HepG2 (cell line): ENCODE results near the gene NPTXR. TPM values are rescaled to one million over a fixed set of nuclear protein-coding genes. Genes with fewer than 3 reads are reported as not detected.

Source experiments
- AGO2 ChIP-seq: fragments of 200-400 bp; formaldehyde crosslinking; optimal IDR thresholded peaks from 2 replicates; pipeline ENCODE3; 2017; ENCODE audit warnings: mild to moderate bottlenecking, low read depth, low read length, moderate library complexity
- AHR ChIP-seq: IDR thresholded peaks from 2 replicates; pipeline ENCODE4 v1.6.1; 2018; ENCODE audit warnings: missing genetic modification reagents, missing compliant biosample characterization
- ARNT2 ChIP-seq: sonication (generic); formaldehyde crosslinking; IDR thresholded peaks from 2 replicates; pipeline ENCODE4 v1.8.0; 2022; ENCODE audit warnings: mild to moderate bottlenecking, low read depth, missing genetic modification reagents, moderate library complexity
- ATF1 ChIP-seq: IDR thresholded peaks from 2 replicates; pipeline ENCODE4 v1.6.1; 2016; ENCODE audit warnings: mild to moderate bottlenecking, control low read depth
- ATF2 ChIP-seq: sonication (generic); formaldehyde crosslinking; IDR thresholded peaks from 2 replicates; pipeline ENCODE4 v1.4.0; 2020; ENCODE audit warnings: missing genetic modification reagents
- BRD4 ChIP-seq: sonication (generic); formaldehyde crosslinking; IDR thresholded peaks from 2 replicates; pipeline ENCODE4 v1.4.0; 2020; ENCODE audit warnings: missing genetic modification reagents
- CBX1 ChIP-seq: IDR thresholded peaks from one replicate; pipeline ENCODE4 v1.6.1; 2016; ENCODE audit warnings: antibody characterized with exemption, low read depth
- DDIT3 ChIP-seq: sonication (generic); formaldehyde crosslinking; IDR thresholded peaks from 2 replicates; pipeline ENCODE4 v1.4.0; 2020; ENCODE audit warnings: mild to moderate bottlenecking, missing genetic modification reagents
- GABPA ChIP-seq, 2 experiments: IDR thresholded peaks; 2 replicates each; pipeline ENCODE4 v1.6.1; 2011 to 2016; ENCODE audit warnings: low read depth in 2 of 2, low read length in 1 of 2, missing biosample characterization in 1 of 2, missing genetic modification characterization in 1 of 2
- NFE2L1 ChIP-seq: sonication (generic); formaldehyde crosslinking; IDR thresholded peaks from 2 replicates; pipeline ENCODE4 v1.4.0; 2020; ENCODE audit warnings: missing genetic modification reagents, mild to moderate bottlenecking, borderline replicate concordance
- NFE2L2 ChIP-seq: fragments of 150-350 bp; IDR thresholded peaks from 2 replicates; pipeline ENCODE4 v1.6.1; 2014; ENCODE audit warnings: low read length
- NFYC ChIP-seq: IDR thresholded peaks from 2 replicates; pipeline ENCODE4 v1.6.1; 2016; ENCODE audit warnings: missing genetic modification reagents, missing compliant biosample characterization
- NPAS2 ChIP-seq: sonication (generic); formaldehyde crosslinking; IDR thresholded peaks from 2 replicates; pipeline ENCODE4 v1.8.0; 2022; ENCODE audit warnings: mild to moderate bottlenecking, missing genetic modification reagents, borderline replicate concordance
- POLR2G ChIP-seq: fragments of 200-400 bp; formaldehyde crosslinking; IDR thresholded peaks from 2 replicates; pipeline ENCODE4 v1.6.1; 2018; ENCODE audit warnings: mild to moderate bottlenecking, low read depth, low read length, moderate library complexity
- PTBP1 ChIP-seq: fragments of 200-400 bp; formaldehyde crosslinking; IDR thresholded peaks from 2 replicates; pipeline ENCODE4 v1.6.1; 2018; ENCODE audit warnings: low read length, low read depth; ENCODE audit not compliant: poor library complexity, severe bottlenecking
- TEF ChIP-seq: sonication (generic); formaldehyde crosslinking; IDR thresholded peaks from 2 replicates; pipeline ENCODE4 v1.5.0; 2020; ENCODE audit warnings: missing genetic modification reagents
- YEATS2 ChIP-seq: sonication (generic); formaldehyde crosslinking; IDR thresholded peaks from 2 replicates; pipeline ENCODE4 v1.4.0; 2020; ENCODE audit warnings: missing genetic modification reagents, borderline replicate concordance
- ZGPAT ChIP-seq: IDR thresholded peaks from 2 replicates; pipeline ENCODE4 v1.6.1; 2016; ENCODE audit warnings: mild to moderate bottlenecking
- ZNF224 ChIP-seq: sonication (generic); formaldehyde crosslinking; IDR thresholded peaks from 2 replicates; pipeline ENCODE4 v1.5.0; 2020; ENCODE audit warnings: mild to moderate bottlenecking, missing genetic modification reagents
- ZNF225 ChIP-seq: sonication (generic); formaldehyde crosslinking; IDR thresholded peaks from 2 replicates; pipeline ENCODE4 v1.4.0; 2020; ENCODE audit warnings: mild to moderate bottlenecking, missing genetic modification reagents
- ZNF350 ChIP-seq: sonication (generic); formaldehyde crosslinking; IDR thresholded peaks from 2 replicates; pipeline ENCODE4 v1.4.0; 2020; ENCODE audit warnings: mild to moderate bottlenecking, low read depth, missing genetic modification reagents, borderline replicate concordance
- ZNF382 ChIP-seq: sonication (generic); formaldehyde crosslinking; IDR thresholded peaks from 2 replicates; pipeline ENCODE4 v1.5.0; 2020; ENCODE audit warnings: missing genetic modification reagents, mild to moderate bottlenecking, borderline replicate concordance
- ZNF431 ChIP-seq: sonication (generic); formaldehyde crosslinking; IDR thresholded peaks from 2 replicates; pipeline ENCODE4 v1.9.0; 2022; ENCODE audit warnings: missing genetic modification reagents, low read depth, mild to moderate bottlenecking, borderline replicate concordance
- ZNF556 ChIP-seq: sonication (generic); formaldehyde crosslinking; IDR thresholded peaks from 2 replicates; pipeline ENCODE4 v1.4.0; 2020; ENCODE audit warnings: mild to moderate bottlenecking, missing genetic modification reagents, borderline replicate concordance
- ZNF619 ChIP-seq: sonication (generic); formaldehyde crosslinking; IDR thresholded peaks from 2 replicates; pipeline ENCODE4 v1.4.0; 2020; ENCODE audit warnings: mild to moderate bottlenecking, missing genetic modification reagents
- ZNF773 ChIP-seq: sonication (generic); formaldehyde crosslinking; IDR thresholded peaks from 2 replicates; pipeline ENCODE4 v1.4.0; 2020; ENCODE audit warnings: missing genetic modification reagents, borderline replicate concordance
- ZNF775 ChIP-seq: sonication (generic); formaldehyde crosslinking; IDR thresholded peaks from 2 replicates; pipeline ENCODE4 v1.4.0; 2020; ENCODE audit warnings: missing genetic modification reagents, mild to moderate bottlenecking, moderate library complexity, borderline replicate concordance
- ZNF850 ChIP-seq: sonication (generic); formaldehyde crosslinking; conservative IDR thresholded peaks from 2 replicates; pipeline ENCODE4 v1.9.0; 2021; ENCODE audit warnings: mild to moderate bottlenecking, missing genetic modification reagents
- ZSCAN30 ChIP-seq: sonication (generic); formaldehyde crosslinking; IDR thresholded peaks from 2 replicates; pipeline ENCODE4 v1.5.0; 2020; ENCODE audit warnings: mild to moderate bottlenecking, missing genetic modification reagents
- polyA plus RNA-seq, 8 experiments: library from polyadenylated mRNA; depleted of rRNA in 3 of 8; stranded (reverse) in 7 of 8; unstranded in 1 of 8; fragments of >200 nt; fragmentation: Illumina TruSeq in 4 of 8; extraction: Trizol in 4 of 8; gene quantifications; 2 replicates each; pipeline versions ENCODE4 v1.2.1 to v1.2.3, GENCODE V29; 2011 to 2016; ENCODE audit warnings: low read depth in 4 of 8, missing spikeins in 1 of 8, mixed read lengths in 1 of 8; ENCODE audit not compliant: insufficient read depth in 1 of 8
- total RNA-seq, 5 experiments: library from RNA; depleted of rRNA; stranded (reverse); fragments of >200 nt; fragmentation: Illumina TruSeq; extraction: Trizol; gene quantifications; 2 replicates each; pipeline ENCODE4 v1.2.3, GENCODE V29; 2016; ENCODE audit warnings: low read depth in 1 of 5

Gene NPTXR
- total and polyA plus RNA-seq, 2 of the 13 experiments (the other 11 are each of a cell fraction or from before 2014, with no cell fraction given): 2.6 to 4.8 TPM

GRCh38 chr22:38824585-38824984 is 19.2 kb downstream of the NPTXR start (continued):
- TF ChIP-seq YEATS2 (CRISPR knock-in tag) (no peak; the same call in 1 of the 2 replicates), TEF (peak; percentile 48; the same call in 1 of the 2 replicates), CBX1 (no peak), ZNF224 (CRISPR knock-in tag) (no peak), NFE2L2 (no peak), ZNF382 (no peak), ZNF775 (CRISPR knock-in tag) (no peak), ZNF225 (no peak; the same call in 1 of the 2 replicates), DDIT3 (CRISPR knock-in tag) (no peak), BRD4 (CRISPR knock-in tag) (no peak), ZSCAN30 (no peak), ZNF350 (CRISPR knock-in tag) (no peak), ZNF431 (CRISPR knock-in tag) (0 out of 2 replicates have a peak, but pooled peaks have one; percentile 47), ARNT2 (CRISPR knock-in tag) (0 out of 2 replicates have a peak, but pooled peaks have one; percentile 31), PTBP1 (no peak), ZNF556 (CRISPR knock-in tag) (no peak), ATF1 (no peak), ZGPAT (CRISPR knock-in tag) (0 out of 2 replicates have a peak, but pooled peaks have one; percentile 29), POLR2G (no peak), ZNF773 (CRISPR knock-in tag) (peak; percentile 83; the same call in 1 of the 2 replicates), GABPA (IDR thresholded peaks at IDR 0.05; ENCODE audit: low read depth, low read length) (no peak), GABPA (CRISPR knock-in tag; IDR thresholded peaks at IDR 0.05; ENCODE audit: low read depth) (no peak), ZNF850 (no peak), NFYC (no peak), NPAS2 (CRISPR knock-in tag) (no peak), ATF2 (CRISPR knock-in tag) (peak; percentile 76; the same call in 1 of the 2 replicates), AGO2 (no peak), ZNF619 (CRISPR knock-in tag) (no peak), NFE2L1 (CRISPR knock-in tag) (no peak), AHR (CRISPR knock-in tag) (peak; percentile 79; the same call in 1 of the 2 replicates)
